ENCODE results near the gene TTC38.
"Not testable (repeated sequence)": the region's sequence is repeated elsewhere in the genome, so short reads cannot be mapped to it uniquely, and the experiment has no call there.

Gene TTC38

GRCh38 chr22:46246178-46246577 lies 21.6 kb upstream of the TTC38 start:
- no peak for DNase-seq

- no peak for DNase-seq
Observed at GRCh38 chr22:46247443-46247975, 20.3 kb upstream of the TTC38 start.

GRCh38 chr22:46250035-46250782 lies 17.6 kb upstream of the TTC38 start, which contains the start of gene CDPF1:
Gene CDPF1 (minus strand): TSS chr22:46250293. CDS start chr22:46248284, 2,009 bp downstream.
- peak; percentile 78 for DNase-seq

- no peak for DNase-seq
Observed at GRCh38 chr22:46250783-46251125, 17.1 kb upstream of the TTC38 start.

GRCh38 chr22:46251266-46251665 lies 16.5 kb upstream of the TTC38 start:
- DNase-seq: no peak

- no peak for DNase-seq
Observed at GRCh38 chr22:46251816-46252380, 15.9 kb upstream of the TTC38 start.

- no peak for DNase-seq
Observed at GRCh38 chr22:46256358-46256958, 11.3 kb upstream of the TTC38 start.

- DNase-seq: no peak
Observed at GRCh38 chr22:46259374-46259773, 8.4 kb upstream of the TTC38 start.

- no peak for DNase-seq
Observed at GRCh38 chr22:46260038-46260437, 7.8 kb upstream of the TTC38 start.

GRCh38 chr22:46262449-46263215 lies 5.2 kb upstream of the TTC38 start:
- DNase-seq: no peak

- DNase-seq: no peak
Observed at GRCh38 chr22:46263216-46263590, 4.6 kb upstream of the TTC38 start, which contains the start of gene PKDREJ. Gene PKDREJ (minus strand): TSS chr22:46263343. CDS start chr22:46263322, 21 bp downstream.

GRCh38 chr22:46264520-46264919 lies 3.3 kb upstream of the TTC38 start:
- DNase-seq: not testable (repeated sequence)

GRCh38 chr22:46265627-46266026 lies 2.2 kb upstream of the TTC38 start:
- DNase-seq: not testable (repeated sequence)

- DNase-seq: no peak
Observed at GRCh38 chr22:46269564-46269963, 1.8 kb downstream of the TTC38 start.

GRCh38 chr22:46272196-46272595 lies 4.4 kb downstream of the TTC38 start:
- no peak for DNase-seq

GRCh38 chr22:46272762-46273431 lies 5.1 kb downstream of the TTC38 start:
- DNase-seq: no peak

GRCh38 chr22:46273432-46274148 lies 5.8 kb downstream of the TTC38 start:
- DNase-seq: no peak

GRCh38 chr22:46274381-46274780 lies 6.6 kb downstream of the TTC38 start:
- DNase-seq: no peak

GRCh38 chr22:46275455-46276122 lies 7.8 kb downstream of the TTC38 start:
- no peak for DNase-seq

GRCh38 chr22:46276563-46276962 lies 8.8 kb downstream of the TTC38 start:
- DNase-seq: no peak
